HG02981 (cell line): Measurements from ENCODE around the gene DELE1.
A peak's percentile ranks its signal among the peaks of the same experiment; 100 is the strongest.

Experiments used
- ATAC-seq: cut with Tn5 transposase; IDR thresholded peaks from one replicate; pipeline ENCODE4 v1.9.1; 2021; ENCODE audit warnings: mild to moderate bottlenecking, moderate library complexity; ENCODE audit not compliant: unreplicated experiment

Gene DELE1

GRCh38 chr5:141920771-141921170 lies 2.9 kb upstream of the DELE1 start:
- no peak for ATAC-seq

GRCh38 chr5:141922827-141923447 lies 734 bp upstream of the DELE1 start:
- peak; percentile 5 for ATAC-seq

- no peak for ATAC-seq
These were observed 2.8 kb downstream of the DELE1 start for GRCh38 chr5:141926434-141926833.

GRCh38 chr5:141928051-141928450 lies 4.4 kb downstream of the DELE1 start:
- no peak for ATAC-seq

DNA sequence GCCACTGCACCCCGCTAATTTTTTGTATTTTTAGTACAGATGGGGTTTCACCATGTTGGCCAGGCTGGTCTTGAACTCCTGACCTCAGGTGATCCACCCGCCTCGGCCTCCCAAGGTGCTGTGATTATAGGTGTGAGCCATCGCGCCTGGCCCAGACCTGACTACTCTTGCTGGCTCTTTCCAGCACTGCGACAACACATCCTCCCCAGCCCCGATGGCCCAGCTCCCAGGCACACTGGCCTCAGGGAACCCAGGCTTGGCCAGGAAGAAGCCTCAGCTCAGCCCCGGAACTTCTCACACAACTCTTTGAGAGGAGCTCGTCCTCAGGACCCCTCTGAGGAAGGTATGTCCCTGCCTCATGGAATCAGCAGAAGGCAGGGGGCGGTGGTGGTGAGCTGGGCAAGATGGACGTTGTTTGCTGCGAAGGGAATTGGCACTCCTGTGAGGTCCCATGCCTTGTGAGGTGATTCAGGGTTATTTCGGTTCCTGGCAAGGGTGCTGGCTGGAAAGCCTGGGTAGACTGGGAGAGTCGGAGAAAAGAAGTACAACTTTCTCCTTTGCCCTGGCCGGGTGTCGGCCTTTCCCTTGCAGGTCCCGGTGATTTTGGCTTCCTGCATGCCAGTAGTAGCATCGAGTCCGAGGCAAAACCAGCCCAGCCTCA lies 5.9 kb downstream of the DELE1 start:
- no peak for ATAC-seq

- no peak for ATAC-seq
These were observed 8.0 kb downstream of the DELE1 start for GRCh38 chr5:141931694-141932093.

GRCh38 chr5:141933151-141933550 lies 9.5 kb downstream of the DELE1 start:
- no peak for ATAC-seq

- ATAC-seq: no peak
These were observed 10.6 kb downstream of the DELE1 start for GRCh38 chr5:141934099-141934844.

GRCh38 chr5:141935538-141935937 lies 11.9 kb downstream of the DELE1 start:
- ATAC-seq: no peak

DNA sequence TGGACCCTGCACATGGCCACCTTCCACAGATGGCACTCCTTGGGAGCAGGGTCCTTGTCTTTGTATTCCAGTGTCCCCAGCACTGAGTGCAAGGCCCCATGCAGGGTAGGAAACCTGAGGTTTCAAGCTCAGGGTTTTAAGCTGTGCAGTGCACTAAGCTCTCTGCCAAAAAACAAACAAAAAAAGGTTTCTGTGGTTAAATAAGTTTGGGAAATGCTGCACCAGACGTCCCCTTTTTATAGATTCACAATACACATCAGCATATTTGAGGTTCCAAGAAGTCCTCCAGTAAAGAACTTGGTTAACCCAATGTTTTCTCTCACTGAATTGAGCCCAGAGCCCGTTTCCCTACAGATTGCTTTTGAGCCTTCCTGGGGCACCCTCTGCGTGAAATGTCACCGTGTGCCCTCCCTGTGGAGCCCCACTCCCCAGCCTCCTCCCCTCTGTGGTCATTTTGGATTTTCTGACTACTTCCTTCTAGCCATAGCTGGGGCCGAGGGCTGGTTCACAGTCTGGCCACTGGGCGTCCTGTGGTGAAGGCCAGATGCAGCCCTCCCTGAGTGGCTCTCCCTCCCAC lies 17.1 kb downstream of the DELE1 start:
- no peak for ATAC-seq

DNA sequence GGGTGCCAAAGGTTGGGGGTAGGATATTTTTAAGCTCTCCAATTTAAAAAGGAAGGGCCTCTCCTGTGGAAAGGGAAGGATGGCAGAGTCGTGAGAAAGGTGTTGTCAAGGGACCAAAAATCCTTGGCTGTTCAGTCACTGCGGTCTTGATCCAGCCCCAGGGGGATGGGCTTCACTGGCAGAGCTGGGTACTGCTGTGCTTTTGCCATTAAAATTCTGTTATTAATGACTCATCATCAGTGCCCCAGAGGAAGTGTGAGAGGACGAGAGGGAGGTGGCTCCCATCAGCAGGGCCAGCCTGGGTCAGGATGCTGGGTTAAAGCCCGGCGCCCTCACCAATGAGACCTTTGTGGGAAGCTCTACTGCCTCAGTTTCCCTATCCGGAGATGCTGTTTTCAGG lies 17.6 kb downstream of the DELE1 start:
- ATAC-seq: no peak

- ATAC-seq: no peak
These were observed 18.1 kb downstream of the DELE1 start for GRCh38 chr5:141941779-141942178.

DNA sequence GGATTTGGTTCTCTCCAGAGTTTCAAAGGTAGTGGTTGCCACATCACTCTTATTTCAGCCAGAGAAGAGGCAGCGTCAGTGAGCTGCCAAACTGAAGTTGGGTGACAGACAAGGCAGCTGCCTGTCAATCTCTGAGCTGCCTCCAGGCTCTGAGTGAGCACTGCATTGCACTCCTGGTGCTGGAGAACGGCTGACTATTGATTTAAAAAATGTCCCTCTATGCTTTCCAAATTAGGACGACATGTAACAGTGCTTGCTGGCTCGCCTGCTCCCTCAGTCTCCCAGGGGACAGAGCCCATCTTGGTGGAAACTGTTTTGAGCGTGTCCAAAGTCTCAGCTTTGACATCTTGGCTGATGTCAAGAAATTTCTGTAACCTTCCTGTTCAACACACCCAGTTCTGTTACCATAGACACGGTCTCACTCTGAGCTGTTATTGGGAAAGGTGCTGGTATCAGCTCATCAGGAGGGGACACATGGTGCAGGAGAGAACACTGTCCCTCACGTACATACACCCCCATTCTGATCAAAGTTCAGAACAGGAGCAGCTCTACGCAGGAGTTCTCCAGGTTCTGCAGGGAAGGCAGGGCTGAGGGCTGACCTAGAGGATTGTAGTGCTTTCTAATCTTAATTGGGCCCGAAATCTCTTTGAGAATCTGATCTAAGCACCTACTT lies 18.6 kb downstream of the DELE1 start:
- no peak for ATAC-seq

GRCh38 chr5:141944076-141944475 lies 20.4 kb downstream of the DELE1 start:
- ATAC-seq: no peak

GRCh38 chr5:141945511-141946051 lies 21.9 kb downstream of the DELE1 start:
- ATAC-seq: no peak

DNA sequence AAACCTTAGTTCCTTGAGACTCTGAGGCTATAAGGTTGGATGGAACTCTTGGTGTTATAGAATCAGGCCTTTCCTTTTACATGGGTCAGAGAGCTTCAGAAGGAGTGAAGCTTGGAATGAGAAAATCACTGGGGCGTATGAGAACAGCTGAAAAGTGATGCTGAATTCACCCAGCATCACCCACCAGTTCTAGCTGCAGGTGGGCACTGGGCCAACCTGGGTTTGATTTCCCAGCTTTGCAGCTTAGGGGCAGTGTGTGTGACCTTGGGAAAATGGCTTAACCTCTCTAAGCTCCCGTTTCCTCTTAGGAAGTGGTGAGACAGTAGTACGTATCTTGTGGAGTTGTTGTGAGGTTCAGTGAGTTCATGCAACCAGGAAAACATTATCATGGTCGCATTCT lies 23.6 kb downstream of the DELE1 start:
- no peak for ATAC-seq

DNA sequence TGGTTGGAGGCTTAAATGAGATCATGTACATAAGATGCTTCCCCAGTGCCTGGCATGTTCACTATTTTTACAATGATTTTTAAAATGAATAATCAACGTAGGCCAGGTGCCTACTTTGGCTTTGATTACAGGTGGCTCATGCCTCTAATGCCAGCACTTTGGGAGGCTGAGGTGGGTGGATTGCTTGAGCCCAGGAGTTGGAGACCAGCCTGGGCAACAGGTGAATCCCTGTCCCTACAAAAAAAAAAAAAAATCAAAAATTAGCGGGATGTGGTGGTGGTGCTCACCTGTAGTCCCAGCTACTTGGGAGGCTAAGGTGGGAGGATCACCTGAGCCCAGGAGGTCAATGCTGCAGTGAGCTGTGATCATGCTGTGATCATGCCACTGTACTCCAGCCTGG lies 25.1 kb downstream of the DELE1 start:
- ATAC-seq: no peak

- no peak for ATAC-seq
These were observed 25.8 kb downstream of the DELE1 start for GRCh38 chr5:141949511-141949910.

DNA sequence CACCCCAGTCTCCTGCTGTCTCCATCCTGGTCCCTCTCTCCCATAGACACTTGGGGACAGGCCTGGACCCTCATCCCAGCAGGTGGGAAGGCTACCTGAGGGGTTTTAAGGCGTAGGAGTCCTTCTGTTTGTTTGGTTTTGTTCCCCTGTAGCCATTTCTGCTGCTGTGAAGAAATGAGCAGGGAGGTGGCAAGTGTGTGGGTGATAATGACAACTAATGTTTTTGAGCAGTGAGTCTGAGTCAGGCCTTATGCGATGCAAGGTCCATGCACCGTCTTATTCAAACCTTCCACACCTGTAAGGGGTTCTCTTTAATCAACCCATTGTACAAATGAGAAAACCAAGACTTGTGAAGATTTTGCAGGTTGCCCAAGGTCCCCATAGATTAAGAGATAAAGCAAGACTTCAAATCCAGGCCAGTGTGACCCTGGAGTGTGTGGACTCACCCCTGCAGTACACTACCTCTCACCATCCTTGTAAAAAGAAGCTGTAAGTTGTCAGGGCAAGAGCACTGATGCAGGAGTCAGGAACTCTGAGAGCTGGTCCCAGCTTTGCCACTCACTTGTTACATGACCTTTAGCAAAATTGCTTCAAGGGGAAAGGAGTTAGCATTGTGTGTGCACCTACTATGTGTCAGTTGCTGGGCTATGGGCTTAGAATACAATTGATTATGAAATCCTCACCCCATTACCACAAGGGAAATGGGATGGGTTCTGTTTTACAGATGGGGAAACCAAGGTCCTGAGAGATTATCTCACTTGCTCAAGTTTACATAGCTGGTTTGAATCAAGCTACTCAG lies 26.7 kb downstream of the DELE1 start:
- ATAC-seq: no peak

GRCh38 chr5:141951332-141951781 lies 27.7 kb downstream of the DELE1 start:
- peak; percentile 85 for ATAC-seq
